NCI-H82 (cell line): ENCODE data around the gene PCSK9.

ENCODE experiments used
- DNase-seq: peaks from one replicate; lab custom pipeline; 2025; lab: John Stamatoyannopoulos, UW

Gene PCSK9

DNA sequence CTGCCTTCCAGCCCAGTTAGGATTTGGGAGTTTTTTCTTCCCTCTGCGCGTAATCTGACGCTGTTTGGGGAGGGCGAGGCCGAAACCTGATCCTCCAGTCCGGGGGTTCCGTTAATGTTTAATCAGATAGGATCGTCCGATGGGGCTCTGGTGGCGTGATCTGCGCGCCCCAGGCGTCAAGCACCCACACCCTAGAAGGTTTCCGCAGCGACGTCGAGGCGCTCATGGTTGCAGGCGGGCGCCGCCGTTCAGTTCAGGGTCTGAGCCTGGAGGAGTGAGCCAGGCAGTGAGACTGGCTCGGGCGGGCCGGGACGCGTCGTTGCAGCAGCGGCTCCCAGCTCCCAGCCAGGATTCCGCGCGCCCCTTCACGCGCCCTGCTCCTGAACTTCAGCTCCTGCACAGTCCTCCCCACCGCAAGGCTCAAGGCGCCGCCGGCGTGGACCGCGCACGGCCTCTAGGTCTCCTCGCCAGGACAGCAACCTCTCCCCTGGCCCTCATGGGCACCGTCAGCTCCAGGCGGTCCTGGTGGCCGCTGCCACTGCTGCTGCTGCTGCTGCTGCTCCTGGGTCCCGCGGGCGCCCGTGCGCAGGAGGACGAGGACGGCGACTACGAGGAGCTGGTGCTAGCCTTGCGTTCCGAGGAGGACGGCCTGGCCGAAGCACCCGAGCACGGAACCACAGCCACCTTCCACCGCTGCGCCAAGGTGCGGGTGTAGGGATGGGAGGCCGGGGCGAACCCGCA is at the start of gene PCSK9:
Gene PCSK9, plus strand, starts transcription at position 207 of the 741 bp plus-strand sequence. Its CDS starts 290 bp downstream, at position 497.
- no peak for DNase-seq

DNA sequence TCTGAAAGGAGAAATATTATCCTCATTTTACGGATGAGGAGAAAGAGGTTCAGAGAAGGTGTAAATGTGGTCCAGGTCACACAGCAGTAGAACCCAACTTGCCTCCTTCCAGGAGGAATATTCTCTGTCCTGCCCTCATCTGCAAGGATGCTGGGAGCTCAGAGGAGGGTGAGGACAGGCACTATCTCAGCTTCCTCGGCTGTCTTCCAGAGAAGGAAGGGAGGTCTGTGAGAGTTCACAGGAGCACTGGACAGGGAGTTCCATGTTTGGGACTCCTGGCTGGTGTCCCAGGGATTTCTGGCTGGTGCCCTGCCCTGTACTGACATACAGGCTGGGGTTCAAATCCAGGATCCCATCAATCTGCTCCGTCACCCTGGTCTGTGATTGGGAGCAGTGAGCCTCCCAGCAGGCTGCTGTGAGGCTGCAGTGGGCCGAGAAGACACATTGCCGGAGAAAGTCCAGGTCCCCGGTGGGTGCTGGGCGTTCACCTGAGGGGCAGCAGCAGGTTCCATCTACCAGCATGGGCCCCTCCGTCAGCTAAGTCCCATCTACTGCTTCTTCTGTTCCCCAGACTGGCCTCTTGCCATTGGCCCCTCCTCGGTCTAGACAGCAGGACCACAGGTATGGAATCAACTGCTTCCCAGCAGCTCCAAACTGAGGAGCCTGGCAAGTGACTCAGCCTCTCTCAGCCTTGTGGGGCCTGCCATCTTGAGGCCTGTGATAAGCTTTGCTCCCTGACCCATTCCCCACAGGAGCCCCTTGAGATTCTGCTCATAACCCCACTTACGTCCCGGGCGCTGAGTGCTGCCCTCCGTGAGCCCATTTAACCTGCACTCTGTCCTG is 49.2 kb upstream of the PCSK9 start:
- DNase-seq, result no peak

DNA sequence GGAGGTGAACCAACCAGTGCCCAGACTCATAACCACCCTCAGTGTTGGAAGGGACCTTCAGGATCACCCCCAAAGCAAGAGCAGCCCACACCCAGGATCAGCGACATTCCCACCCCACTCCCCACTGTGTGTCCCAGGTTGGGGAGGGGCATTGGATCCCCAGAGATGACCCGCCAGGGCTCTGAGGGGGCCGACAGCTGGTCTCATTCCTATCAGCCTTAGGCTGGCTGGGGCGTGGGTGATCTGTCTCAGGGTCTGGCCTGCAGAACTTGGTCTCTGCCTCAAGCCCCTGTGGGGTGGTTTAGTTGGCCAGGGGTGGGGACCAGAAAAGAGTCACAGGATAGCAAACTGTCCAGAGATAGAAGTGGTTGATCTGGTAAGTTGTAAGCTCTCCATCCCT is 48.4 kb upstream of the PCSK9 start:
- no peak for DNase-seq

DNA sequence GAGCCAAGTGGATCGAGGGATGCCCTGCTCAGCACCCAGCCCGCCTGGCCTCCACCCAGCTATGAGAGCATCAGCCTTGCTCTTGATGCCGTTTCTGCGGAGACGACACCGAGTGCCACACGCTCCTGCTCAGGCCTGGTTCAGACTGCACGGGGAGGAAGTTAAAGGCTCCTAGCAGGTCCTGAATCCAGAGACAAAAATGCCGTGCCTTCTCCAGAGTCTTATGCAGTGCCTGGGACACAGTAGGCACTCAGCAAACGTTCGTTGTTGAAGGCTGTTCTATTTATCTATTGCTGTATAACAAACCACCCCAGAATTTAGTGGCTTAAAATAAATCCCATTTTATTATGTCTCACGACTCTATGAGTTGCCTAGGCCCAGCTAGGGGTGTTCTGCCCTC is 47.4 kb upstream of the PCSK9 start:
- no peak for DNase-seq

DNA sequence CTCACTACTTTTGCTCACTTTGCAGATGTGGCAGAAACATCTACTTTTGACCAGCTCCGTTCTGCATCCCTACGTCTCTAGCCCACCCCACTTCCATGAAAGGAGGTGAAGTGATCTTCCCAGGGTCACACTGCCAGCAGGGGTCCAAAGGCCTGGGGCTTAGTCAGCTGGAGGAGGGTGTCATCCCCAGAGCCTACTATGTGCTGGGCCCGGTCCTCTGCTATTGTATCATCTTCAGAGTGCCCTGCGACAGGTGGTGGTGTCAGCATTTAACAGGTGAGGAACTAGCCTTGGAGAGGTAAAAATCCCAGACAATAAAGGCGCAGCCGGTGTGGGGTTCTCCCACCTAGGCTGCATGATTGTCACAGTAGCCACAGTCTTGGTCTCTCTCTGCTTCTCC is 46.2 kb upstream of the PCSK9 start:
- no peak for DNase-seq

DNA sequence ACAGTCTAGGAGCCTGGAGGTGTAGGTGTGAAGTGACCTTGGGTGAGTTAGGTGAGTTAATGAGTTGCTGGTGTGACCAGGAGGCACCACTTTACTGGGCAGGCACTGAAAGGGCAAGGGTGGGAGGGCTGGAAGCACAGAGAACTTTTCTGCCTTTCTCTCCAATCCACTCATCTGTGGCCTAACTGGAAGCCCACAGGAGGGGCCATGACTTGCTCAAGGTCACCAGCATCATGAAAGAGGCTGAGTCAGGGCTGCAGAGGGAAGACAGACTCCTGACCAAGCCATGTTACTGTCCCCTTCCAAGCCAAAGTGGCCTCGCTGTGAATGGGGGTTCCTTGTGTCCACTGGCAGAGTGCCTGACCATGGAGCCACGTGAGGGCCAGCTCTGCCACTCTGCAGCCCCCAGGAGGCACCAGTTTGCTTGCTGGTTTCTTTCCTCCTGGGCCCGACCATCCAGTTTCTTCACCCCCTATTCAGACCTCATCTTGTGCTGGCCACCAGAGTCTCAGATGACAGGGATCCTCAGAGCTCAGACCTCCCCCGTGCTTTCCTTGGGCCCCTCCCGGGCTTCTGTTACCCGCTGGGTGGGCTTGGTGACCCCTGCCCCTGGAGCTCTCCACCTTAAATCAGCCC is 44.9 kb upstream of the PCSK9 start:
- DNase-seq, result no peak

DNA sequence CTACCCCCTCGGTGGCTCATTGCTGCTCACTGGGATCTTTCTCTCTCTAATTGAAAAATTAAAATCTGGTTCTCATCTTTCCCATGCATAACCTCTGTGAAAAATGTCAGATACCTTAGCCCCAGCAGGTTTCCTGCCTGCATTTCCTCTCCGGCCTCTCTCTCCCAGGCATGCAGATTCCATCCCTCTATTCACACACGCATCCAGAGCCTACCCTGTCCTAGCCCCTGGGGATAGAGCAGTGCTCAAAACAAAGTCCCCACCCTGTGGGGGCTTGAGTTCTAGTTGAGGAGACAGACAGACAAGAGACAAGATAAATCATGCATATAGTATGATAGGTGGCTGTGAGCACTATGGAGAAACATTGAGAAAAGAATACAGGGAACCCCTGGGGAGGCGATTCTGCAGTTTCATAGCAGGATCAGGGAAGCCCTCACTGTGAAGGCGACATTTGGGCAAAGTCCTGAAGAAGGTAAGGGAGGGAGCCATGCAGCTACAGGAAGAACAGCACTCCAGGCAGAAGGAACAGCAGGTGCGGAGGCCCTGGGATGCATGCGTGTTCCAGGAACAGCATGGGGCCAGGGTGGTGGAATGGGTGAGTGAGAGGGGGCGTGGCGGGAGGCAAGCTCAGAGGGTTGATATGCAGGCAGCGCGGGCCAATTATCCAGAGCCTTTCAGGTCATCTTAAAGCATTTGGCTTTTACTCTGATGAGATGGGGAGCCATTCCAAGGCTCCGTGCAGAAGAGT is 44.2 kb upstream of the PCSK9 start:
- peak; percentile 23 for DNase-seq

DNA sequence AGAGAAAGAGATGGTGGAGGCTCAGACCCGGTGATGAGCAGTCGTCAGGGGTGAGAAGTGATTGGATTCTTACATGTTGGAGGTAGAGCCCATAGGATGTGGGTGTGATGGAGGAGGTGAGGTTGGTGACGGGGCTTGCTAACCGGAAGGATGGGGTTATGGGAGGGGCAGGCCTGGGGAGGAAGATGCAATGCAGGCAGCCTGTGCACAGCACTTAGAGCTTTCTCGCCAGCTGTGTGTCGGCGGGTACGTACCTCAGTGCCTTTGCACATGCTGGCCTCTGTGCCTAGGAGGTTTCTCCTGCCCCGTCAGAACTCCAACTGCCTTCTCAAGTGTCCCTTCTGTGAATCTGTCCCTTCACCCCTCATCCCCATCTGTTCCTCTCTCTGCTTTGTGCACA is 43.5 kb upstream of the PCSK9 start:
- no peak for DNase-seq

DNA sequence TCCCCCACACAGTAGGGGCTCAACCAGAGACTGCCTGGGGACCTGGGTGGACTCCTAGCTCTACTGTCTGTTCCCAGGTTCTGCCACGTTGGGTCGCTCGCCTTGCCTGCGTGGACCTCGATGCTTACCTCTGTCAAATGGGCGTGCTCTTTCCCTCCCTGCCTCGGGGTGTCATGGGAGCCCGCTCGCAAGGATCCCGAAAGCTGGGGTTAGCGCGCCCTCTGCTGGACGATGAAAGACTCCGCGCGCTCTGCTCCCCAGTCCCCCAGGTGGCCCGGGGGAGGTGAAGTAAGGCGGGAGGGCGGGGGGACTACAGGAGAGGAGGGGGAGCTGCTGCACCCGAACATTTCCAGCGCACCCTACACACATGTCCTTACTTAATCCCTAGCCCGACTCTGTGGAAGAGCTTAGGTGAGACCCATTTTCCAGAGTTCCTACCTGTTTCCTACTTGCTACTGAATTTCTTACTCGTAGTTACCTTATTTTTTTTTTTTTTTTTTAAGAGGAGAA is 42.9 kb upstream of the PCSK9 start:
- peak; percentile 89 for DNase-seq

DNA sequence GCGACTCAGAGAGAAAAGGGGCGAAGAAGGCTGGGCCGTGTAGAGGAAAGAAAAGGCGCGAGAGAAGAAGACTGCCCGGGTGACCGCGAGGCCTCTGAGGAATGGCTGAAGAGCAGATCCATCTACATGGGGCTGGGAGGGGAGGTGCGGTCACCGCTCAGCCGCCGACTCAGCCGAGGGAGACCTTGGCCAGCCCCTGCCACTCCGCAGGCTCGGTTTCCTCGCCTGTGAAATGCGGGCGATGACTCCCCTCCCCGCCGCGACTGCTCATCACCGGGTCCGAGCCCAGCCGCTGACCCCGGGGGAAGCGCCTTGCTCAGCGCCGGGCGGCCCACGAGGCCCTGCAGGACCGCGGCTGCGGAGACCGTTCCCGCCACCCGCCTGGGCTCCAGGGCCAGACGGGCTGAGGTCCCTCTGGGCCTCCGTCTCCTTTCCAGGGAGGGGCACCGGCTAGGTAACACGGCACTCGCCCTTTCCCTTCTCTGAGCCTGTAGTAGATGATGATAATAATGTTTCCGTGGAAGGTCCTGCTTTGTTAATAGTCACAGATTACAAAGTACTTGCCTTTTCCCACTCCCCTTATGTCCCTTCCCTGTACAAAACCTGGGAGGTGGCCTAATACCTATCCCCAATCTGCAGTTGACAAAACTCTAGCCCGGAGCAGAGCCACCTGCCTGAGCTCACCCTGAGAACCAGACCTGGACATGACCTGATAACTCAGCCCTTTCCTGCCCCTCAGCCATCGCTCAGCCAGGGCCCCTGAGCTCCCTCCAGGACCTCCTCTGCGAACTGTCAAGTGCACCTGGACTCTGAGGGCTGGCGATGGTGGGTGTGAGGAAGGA is 42.3 kb upstream of the PCSK9 start:
- DNase-seq, result no peak

DNA sequence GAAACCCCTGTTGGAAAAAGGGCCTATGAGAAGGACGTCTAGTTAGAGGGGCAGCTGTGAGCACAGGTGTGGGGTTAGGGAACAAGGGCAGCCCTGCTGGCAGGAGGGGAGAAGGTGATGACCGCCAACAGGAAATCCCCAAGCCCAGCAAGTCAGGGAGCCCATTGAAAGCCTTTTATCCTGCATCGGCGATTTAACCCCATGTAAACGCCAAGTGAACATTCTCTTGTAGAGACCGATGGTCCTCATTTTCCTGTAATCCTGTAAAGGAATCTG is 41.7 kb upstream of the PCSK9 start:
- no peak for DNase-seq

DNA sequence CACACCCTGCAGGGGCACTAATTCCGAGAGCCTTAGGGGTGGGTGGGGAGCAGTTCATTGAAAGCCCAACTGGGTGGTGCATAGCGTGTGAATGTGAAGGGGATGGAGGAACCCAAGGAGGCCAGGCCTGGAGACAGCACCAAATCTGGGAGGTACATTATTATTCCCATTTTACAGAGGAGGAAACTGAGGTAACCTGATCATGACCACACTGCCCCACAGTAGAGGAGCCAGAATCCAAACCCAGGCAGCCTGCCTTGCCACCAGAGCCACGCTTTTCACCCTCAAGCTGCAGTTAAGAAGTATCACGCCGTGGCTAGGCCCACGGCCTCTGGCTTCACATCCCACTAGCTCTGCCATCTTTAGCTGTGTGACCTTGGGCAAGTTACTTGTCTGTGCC is 41.2 kb upstream of the PCSK9 start:
- no peak for DNase-seq

DNA sequence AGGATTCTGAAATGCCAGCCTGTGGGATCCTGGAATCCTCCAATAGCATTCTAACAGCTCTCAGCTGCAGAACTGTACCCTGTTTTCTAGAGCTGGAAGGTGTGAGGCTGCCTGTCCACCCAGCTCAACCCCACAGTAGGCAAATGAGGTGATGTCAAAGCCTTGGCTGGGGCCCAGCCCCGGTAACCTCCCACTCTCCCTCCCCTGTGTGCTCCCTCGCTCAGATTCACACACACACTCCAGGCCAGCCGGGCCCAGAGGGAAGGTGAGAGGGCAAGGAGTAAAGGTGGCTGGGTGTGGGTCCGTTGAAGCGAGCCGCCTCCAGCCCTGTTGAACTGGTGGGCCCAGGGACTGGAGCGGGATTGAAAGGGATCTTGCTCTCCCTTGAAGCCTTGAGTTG is 40.7 kb upstream of the PCSK9 start, which contains the start of gene BSND:
Gene BSND, plus strand, starts transcription at position 257 of the 400 bp plus-strand sequence. CDS start 254 bp downstream, outside the sequence.
- no peak for DNase-seq

DNA sequence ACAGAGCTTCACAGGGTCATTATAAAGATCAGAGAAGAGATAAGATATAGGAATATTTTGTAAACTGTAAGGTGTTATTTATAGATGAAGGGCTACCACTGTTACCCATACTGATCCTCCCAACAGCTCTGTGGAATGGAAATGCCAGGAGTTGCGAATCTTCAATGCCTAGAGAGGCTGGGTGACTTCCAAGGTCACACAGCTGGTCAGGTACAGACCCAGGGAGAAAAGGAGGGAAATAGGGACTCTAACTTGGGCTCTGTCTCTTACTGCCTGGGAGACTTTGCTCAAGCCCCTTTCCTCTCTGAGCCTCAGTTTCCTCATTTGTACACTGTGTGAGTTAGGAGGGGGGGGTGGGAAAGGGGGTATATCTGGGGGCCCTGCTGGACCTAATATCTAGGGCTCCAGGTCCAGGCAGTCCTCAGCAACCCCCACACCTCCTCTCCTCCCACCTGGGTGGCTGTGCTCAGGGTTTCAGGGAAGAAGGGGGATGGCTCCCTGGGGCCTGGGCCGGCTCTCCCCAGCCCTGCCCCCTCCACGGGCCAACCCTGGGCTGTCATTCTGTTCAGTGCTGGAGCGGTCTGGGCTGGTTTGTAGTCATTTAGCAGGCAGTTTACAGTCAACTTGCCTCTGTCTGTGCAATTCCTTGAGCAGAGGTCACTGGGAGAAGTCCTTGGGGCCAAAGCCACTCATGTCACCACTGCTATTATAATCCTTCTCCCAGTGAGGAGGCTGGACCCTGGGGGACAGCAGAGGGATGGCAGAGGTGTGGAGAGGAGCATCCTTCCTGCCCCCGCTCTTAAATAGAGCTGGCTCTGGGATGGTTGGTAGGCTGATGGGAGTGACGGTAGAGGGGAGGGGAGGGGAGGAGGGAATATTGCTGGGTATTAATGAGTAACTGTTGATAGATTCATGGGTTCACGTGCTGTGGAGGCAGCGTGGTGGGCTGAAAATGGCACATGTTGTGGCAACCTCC is 39.0 kb upstream of the PCSK9 start:
- no peak for DNase-seq

DNA sequence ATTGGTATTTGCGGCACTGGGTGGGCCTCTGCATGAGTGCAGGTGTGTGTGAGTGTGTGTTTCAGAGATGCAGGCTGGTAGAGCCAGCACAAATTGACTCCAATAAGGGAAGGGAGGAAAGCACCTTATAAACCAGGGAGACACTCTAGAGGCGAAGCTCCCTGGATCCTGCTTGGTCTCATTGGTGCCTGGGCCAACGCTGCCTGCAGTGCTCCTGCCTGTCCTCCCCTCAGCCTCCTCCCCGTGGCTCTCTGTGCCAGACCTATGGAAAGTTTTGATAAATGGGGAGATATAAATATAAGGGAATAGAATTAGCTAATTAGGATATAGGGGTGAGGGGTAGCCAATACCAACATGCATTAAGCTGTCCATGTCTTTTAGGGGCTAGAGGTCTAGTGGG is 38.0 kb upstream of the PCSK9 start:
- DNase-seq, result no peak

DNA sequence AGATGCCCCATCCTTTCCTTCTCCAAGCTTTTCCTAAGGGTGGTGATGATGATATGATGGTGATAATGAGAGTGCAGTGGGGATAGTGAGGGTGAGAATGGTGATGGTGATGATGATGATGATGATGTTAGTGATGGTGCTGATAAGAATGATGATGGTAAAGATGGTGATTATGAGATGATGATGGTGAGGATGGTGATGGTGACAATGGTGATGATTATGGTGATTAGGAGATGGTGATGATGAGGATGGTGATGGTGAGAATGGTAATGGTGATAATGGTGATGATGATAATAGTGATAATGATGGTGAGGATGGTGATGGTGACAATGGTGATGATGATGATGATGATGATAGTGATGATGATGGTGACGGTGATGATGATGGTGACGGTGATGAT is 36.7 kb upstream of the PCSK9 start:
- no peak for DNase-seq

DNA sequence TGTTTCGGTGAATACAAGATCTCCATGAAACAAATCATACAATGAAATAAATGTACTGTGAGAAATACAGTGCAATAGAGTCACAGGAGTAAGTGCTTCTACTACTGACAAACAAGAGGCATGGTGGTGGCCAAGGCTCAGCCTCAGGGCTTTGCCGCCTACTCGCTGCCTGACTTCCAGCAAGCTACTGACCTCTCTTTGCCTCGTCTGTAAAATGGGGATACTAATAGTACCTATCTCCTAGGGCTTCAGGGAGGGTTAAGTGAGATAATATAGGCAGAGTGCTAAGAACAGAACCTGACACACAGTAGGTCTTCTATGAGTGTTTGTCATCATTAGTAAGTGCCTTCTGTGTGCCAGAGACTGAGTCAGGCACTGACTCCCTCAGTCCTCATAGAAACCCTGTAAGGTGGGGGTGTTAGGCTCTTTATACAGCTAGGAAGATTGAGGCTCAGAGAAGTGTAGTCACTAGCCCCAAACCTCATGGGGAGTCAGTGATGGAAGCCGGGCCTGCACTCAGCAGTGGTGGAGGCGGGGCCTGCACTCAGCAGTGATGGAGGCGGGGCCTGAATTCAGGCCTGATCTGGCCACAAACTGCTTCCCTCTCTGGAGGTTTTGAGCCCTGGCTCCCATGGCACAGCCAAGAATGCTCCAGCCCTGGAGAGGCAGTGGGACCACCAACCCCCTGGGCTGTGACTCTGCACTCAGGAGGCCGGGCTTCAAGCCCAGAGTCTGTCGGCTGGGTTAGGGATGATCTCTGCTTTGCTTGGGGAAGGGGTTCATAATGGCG is 33.8 kb upstream of the PCSK9 start:
- DNase-seq, result peak; percentile 29

DNA sequence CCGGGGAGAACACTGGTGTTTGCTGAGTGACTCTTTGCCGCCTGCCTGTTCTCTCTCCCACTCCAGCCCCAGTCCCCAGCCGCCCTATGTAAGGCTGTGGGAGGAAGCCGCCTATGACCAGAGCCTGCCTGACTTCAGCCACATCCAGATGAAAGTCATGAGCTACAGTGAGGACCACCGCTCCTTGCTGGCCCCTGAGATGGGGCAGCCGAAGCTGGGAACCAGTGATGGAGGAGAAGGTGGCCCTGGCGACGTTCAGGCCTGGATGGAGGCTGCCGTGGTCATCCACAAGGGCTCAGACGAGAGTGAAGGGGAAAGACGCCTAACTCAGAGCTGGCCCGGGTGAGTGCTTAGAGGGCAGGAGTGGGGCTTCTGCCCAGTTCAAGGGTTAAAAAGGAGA is 32.4 kb upstream of the PCSK9 start:
- no peak for DNase-seq

DNA sequence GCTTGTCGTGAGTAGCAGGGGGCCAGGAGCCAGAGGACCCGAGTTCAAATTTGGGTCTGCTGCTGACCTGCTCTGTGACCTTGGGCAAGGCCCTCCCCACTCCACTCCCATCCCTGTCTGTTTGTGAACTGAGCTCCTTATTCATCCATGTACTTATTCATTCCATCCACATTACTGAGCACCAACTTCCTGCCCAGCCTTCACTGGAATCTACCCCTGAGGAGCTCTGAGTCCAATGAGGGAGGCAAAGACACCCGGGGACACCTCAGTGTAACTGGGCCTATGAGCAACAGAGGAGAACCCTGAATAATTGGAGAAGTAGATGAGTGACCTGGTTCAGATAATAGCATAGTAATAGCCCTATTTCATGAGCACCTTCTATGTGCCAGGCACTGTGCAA is 31.7 kb upstream of the PCSK9 start:
- no peak for DNase-seq
